ENCODE measurements around the gene MRRF. TPM values are rescaled to one million over a fixed set of nuclear protein-coding genes. Genes with fewer than 3 reads are reported as not detected.
A peak's percentile ranks its signal among the peaks of the same experiment; 100 is the strongest.

MRRF gene
- total and polyA plus RNA-seq, 2 of the 4 experiments (the other 2 are of a cell fraction) = 32.1 to 38.0 TPM

GRCh38 chr9:122307925-122308324 lies 43.2 kb downstream of the MRRF start:
- ATAC-seq (ENCODE audit: low read depth) = no peak
- peaks cover 23% of the 10 kb centered on the region for H3K4me1 ChIP-seq (ENCODE audit: control insufficient read depth, insufficient read depth, low read length)
- H3K4ac ChIP-seq (ENCODE audit: low read depth, low read length) = no peak overlapping the region

More at GRCh38 chr9:122307925-122308324, 43.2 kb downstream of the MRRF start:
- Histone ChIP-seq H3K4me3 (ENCODE audit: insufficient read depth, low read depth, low read length) (no peak overlapping the region), H3K36me3 (ENCODE audit: control insufficient read depth, insufficient read depth, low read length) (peaks cover 6% of the 10 kb centered on the region), H3K27ac (ENCODE audit: insufficient read depth, low read length) (no peak overlapping the region), H3K14ac (replicated peaks; ENCODE audit: low read depth, low read length) (0 out of 2 replicates have a peak overlapping the region, but pooled peaks have one; percentile 22), H3K9ac (ENCODE audit: low read depth, low read length) (no peak overlapping the region), H3K18ac (ENCODE audit: low read depth, low read length) (no peak overlapping the region), H3K9me3 (ENCODE audit: control insufficient read depth, insufficient read depth, low read length) (no peaks in the 10 kb centered on the region), H4K5ac (ENCODE audit: low read depth, low read length) (no peak overlapping the region), H4K91ac (ENCODE audit: insufficient read depth, low read depth, low read length) (no peak overlapping the region), H4K20me1 (ENCODE audit: insufficient read depth, low read length) (peaks cover 8% of the 10 kb centered on the region; the same call in 1 of the 2 replicates), H3K56ac (ENCODE audit: extremely low read depth, insufficient read depth, low read length) (no peak overlapping the region), H2BK15ac (ENCODE audit: low read depth, low read length) (no peak overlapping the region), H2BK120ac (ENCODE audit: low read depth, low read length) (no peak overlapping the region; the same call in 1 of the 2 replicates), H2AFZ (replicated peaks; ENCODE audit: low read length, poor library complexity) (no peak overlapping the region), H2AK9ac (replicated peaks; ENCODE audit: low read depth, low read length, poor library complexity) (no peak overlapping the region), H2BK5ac (ENCODE audit: low read depth, low read length, poor library complexity, severe bottlenecking) (no peak overlapping the region), H2BK20ac (ENCODE audit: low read depth, low read length) (peak overlapping the region; percentile 32; the same call in 1 of the 2 replicates), H4K8ac (ENCODE audit: low read depth in 2 of 2, low read length in 2 of 2) (peak overlapping the region in 1 of 2 experiments; percentile 4; a peak in 1 of 4 replicates), H2AK5ac (ENCODE audit: low read depth, low read length) (peak overlapping the region; percentile 54; the same call in 1 of the 2 replicates), H3K79me1 (ENCODE audit: low read depth in 1 of 2, low read length in 2 of 2) (peaks cover 24 to 38% of the 10 kb centered on the region in 2 experiments), H3K23ac (ENCODE audit: low read depth, low read length) (peak overlapping the region; percentile 20; the same call in 1 of the 2 replicates), H3K9me1 (ENCODE audit: insufficient read depth, low read length) (peaks cover 26% of the 10 kb centered on the region), H3K4me2 (ENCODE audit: low read depth, low read length) (no peak overlapping the region), H3K27me3 (ENCODE audit: control insufficient read depth, insufficient read depth, low read length) (no peaks in the 10 kb centered on the region)
- dilution Hi-C loops (cut with HindIII; ENCODE audit: low sequenced_read_pairs, unreplicated experiment) (no loop called here), intact Hi-C loops (cut with micrococcal nuclease) (no loop called here), in situ Hi-C loops (cut with MboI; ENCODE audit: low sequenced_read_pairs) (no loop called here)
- POLR2A ChIA-PET (ENCODE audit: unreplicated experiment) = no interaction called here
- CTCF ChIA-PET = no interaction called here
- no CpG with 5 or more reads among the region's 1 CpG for WGBS, 2 experiments (ENCODE audit: extremely low coverage in 2 of 2, insufficient read length in 1 of 2)
- TF ChIP-seq CEBPB (IDR thresholded peaks at IDR 0.05; ENCODE audit: low read depth, low read length) (no peak), MAZ (IDR thresholded peaks at IDR 0.05; ENCODE audit: borderline replicate concordance, low read depth, low read length) (no peak), SMC3 (IDR thresholded peaks at IDR 0.05; ENCODE audit: low read depth, low read length) (no peak), MXI1 (IDR thresholded peaks at IDR 0.05; ENCODE audit: borderline replicate concordance, low read depth, low read length) (no peak), RFX5 (IDR thresholded peaks at IDR 0.05; ENCODE audit: low read depth, low read length) (no peak), FOS (IDR thresholded peaks at IDR 0.05; ENCODE audit: low read depth, low read length) (no peak), ELK1 (IDR thresholded peaks at IDR 0.05; ENCODE audit: borderline replicate concordance, low read depth, low read length) (no peak), USF2 (IDR thresholded peaks at IDR 0.05; ENCODE audit: low read depth, low read length) (no peak), RAD21 (IDR thresholded peaks at IDR 0.05; ENCODE audit: low read length) (no peak), BHLHE40 (IDR thresholded peaks at IDR 0.05; ENCODE audit: low read depth, low read length) (no peak), MAFK (IDR thresholded peaks at IDR 0.05; ENCODE audit: low read depth, low read length) (no peak), NFE2L2 (IDR thresholded peaks at IDR 0.05; ENCODE audit: low read depth, low read length) (no peak), CTCF (conservative IDR thresholded peaks at IDR 0.05; ENCODE audit: low read depth, low read length) (no peak), POLR2A (IDR thresholded peaks at IDR 0.05; ENCODE audit: low read depth, low read length) (no peak), RCOR1 (IDR thresholded peaks at IDR 0.05; ENCODE audit: insufficient replicate concordance, low read length) (no peak), CHD1 (IDR thresholded peaks at IDR 0.05; ENCODE audit: low read depth, low read length) (no peak)
- BruUV-seq (replicated peaks) = no TSS peak
- peak; percentile 26 for DNase-seq

Measured in IMR-90 (cell line).